Urothelium cell line (cell line): ENCODE measurements around the gene PCBD2.
A peak's percentile ranks its signal among the peaks of the same experiment; 100 is the strongest.
"Not testable (repeated sequence)": the region's sequence is repeated elsewhere in the genome, so short reads cannot be mapped to it uniquely, and the experiment has no call there.

Source experiments
- DNase-seq: peaks from one replicate; pipeline ENCODE4 v3.0.0; 2011; ENCODE audit warnings: low spot score, mixed read lengths
- FAIRE-seq: peaks from 2 replicates; lab custom pipeline; 2011; peaks lifted over from hg19 to GRCh38; lab: Jason Lieb, UNC

Gene PCBD2

GRCh38 chr5:134998068-134998467, 93.1 kb downstream of the PCBD2 start:
- DNase-seq, FAIRE-seq: not testable (repeated sequence)

GRCh38 chr5:135004376-135004775, 99.4 kb downstream of the PCBD2 start:
- FAIRE-seq: no peak
- DNase-seq: peak; percentile 0

GRCh38 chr5:135005076-135005475, 100.1 kb downstream of the PCBD2 start:
- peak; percentile 0 for DNase-seq
- no peak for FAIRE-seq

DNA sequence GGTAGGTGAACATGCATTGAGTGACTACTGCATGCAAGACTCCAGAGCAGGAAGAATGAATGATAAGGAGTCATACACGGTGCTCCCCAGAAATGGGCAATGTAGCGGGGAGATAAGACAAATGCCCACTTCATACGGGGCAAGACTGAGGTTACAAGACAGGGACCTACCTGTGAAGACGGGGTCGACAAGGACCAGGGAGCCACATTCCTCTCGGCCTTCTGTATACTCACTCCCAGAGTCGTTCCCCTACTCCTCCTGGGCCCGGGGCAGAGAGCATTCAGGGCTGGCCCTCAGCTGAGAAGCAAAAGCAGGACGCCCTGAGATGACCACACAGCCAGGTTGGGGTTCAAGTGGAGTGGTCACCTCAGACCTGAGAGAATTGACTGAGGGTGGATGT, 102.4 kb downstream of the PCBD2 start:
- DNase-seq (no peak), FAIRE-seq (no peak)

DNA sequence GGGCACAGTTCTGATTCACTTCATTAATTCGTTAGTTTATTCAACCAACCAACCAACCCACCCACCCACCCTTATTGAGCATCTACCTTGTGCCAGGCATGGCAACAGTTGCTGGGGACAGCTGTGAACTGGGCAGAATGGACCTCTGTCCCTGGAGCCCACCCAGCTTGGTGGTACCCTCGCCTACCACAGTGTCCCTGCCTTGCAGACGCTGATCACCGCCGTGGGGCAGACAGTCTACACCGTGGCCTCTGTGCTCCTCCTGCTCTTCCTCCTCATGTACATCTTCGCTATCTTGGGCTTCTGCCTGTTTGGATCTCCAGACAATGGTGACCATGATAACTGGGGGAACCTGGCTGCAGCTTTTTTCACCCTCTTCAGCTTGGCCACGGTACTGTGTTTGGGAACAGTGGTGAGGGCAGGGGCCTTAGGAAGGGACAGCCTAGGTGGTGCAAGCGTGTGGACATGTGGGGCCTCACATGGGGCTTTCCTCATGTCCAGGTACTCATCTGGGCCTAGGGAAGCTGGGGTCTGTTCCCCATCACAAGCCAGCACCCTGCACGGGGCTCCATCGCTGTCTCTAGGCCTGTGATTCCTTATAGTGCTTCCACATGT, 102.9 kb downstream of the PCBD2 start:
- DNase-seq (no peak), FAIRE-seq (no peak)

DNA sequence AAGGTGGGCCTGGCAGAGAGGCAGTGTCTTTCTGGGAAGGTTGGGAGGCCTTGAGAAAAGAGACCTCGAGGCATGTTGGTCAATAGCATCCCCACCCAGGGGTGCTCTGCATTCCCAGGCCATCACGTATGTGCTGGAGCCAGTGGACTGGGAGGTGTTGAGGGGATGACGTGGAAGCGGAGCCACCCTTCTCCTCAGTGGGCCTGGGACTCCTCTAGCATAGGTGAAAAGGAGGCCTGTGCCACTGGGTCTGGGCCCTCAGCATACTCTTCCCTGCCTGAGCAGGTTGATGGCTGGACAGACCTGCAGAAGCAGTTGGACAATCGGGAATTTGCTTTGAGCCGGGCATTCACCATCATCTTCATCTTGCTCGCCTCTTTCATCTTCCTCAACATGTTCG, 103.6 kb downstream of the PCBD2 start:
- DNase-seq (no peak), FAIRE-seq (no peak)

GRCh38 chr5:135008981-135009735, 104.2 kb downstream of the PCBD2 start:
- FAIRE-seq (no peak), DNase-seq (no peak)

DNA sequence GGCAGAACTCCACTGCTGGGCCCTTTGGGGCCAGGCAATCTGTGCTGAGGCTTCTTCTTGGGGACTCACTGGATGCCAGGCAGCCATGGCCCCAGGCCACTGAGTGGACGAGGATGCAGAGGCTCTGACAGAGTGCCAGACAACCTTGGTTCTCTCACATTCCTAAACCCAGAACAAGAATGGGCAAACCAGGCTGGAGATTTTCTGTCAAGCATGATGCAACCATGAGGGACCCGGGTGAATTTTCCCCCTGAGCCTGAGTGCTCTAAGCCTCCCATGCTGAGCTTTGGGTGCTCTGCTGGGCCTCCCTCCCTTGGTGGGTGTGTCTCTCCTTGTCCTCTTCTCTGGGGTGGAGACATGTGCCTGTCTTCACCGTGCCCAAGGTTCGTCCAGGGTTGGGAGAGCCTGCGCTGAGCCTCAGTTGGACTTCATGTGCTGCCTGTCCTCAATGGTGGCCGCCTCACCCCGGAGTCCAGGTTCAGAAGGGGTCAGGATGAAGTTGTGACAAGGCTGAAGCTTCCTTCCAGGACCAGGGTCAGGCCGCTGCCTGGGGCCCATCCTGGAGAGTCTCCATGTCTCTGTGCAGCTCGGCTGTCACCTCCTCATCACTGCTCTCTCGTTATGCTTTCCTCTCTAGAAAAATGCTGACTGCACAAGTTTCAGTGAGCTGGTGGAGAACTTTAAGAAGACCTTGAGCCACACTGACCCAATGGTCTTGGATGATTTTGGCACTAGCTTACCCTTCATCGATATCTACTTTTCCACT, 105.0 kb downstream of the PCBD2 start:
- FAIRE-seq (no peak), DNase-seq (no peak)

DNA sequence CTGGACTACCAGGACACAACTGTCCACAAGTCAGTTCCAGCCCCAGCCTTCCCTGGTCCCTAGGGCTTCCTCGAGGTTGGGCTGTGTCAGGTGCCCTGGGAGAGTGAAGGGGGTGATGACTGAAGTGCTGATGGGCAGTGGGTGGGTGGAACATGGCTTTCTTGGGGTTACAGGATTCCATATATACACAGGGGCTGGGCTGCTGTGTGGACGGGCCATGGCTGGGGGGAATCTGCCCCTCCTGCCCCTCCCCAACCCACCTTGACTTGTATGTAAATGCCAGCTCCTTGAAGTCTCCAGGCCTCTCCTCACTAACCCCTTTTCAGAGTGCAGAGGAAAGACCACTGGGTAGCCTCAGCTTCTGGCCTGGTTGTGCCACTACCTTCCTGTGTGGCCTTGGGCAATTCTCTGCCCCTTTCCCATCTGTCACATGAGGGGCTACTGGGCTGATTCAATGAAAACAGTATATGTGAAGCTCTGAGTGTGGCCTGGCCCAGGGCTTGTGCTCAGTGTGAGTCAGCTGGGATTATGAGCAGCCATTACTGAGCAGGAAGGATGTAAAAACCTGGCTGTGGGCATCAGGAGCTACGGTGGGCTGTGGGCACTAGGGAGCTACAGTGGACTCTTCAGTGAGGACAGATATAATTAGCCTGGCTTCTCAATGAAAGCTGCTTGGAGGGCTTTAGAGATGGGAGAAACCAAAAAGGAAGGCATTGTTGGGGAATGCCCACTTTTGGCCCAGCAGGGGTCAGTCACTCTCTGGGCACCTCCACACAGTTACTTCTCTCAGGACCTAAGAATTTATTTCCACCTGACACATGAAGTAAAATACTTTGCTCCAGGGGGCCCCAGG, 105.8 kb downstream of the PCBD2 start:
- FAIRE-seq (no peak), DNase-seq (no peak)

DNA sequence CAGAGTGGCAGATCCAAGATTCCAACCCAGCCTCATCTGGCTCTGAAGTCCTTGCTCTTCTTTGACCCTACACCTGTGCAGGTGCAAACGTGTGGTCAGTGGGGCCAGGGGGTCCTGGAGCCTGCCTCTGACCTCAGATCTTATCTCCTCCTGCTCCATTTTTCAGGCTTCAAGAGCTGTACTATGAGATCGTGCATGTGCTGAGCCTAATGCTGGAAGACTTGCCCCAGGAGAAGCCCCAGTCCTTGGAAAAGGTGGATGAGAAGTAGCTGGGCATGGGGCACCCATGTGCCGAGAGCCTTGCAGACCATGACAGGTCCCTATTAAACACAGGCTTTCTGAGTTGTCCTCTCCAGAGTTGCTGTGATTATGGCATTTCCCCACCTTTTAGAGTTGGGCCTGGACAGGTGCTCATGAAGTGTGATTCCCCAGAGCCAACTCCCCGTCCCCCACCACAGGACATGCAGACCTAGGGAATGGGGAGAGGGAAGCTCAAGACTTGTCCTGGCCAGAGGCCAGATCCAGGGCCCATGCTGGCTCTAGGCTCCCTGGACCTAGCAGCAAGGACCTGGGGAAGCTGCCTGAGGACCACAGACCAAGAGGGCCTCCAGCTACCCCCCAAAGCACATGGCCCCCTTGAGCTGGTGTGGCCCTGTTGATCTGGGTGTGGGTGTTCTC, 106.6 kb downstream of the PCBD2 start:
- DNase-seq (no peak), FAIRE-seq (no peak)

- FAIRE-seq (no peak), DNase-seq (no peak)
These were observed 107.2 kb downstream of the PCBD2 start for GRCh38 chr5:135012033-135012588.
